Measurements from ENCODE around the gene CORO1C.

- TF ChIP-seq EP300 (IDR thresholded peaks at IDR 0.05; ENCODE audit: low read depth) (no peak), CTCF (IDR thresholded peaks at IDR 0.05) (no peak), POLR2AphosphoS5 (IDR thresholded peaks at IDR 0.05) (no peak), POLR2A (IDR thresholded peaks at IDR 0.05) (no peak)
Measured at GRCh38 chr12:108747563-108747962, 16.2 kb upstream of the CORO1C start.

Measured in transverse colon (tissue), 4 donors.